ENCODE data around the gene PDIA6. TPM values are rescaled to one million over a fixed set of nuclear protein-coding genes. Genes with fewer than 3 reads are reported as not detected.

PDIA6 gene
- total and polyA plus RNA-seq, 2 of the 4 experiments (the other 2 are of a cell fraction): 204 to 349 TPM

- Histone ChIP-seq H4K91ac (ENCODE audit: insufficient read depth, low read depth, low read length) (no peak overlapping the region), H3K4me1 (ENCODE audit: control insufficient read depth, insufficient read depth, low read length) (peaks cover 2% of the 10 kb centered on the region; the same call in 1 of the 2 replicates), H3K4me2 (ENCODE audit: low read depth, low read length) (no peak overlapping the region), H2BK5ac (ENCODE audit: low read depth, low read length, poor library complexity, severe bottlenecking) (no peak overlapping the region), H3K9me1 (ENCODE audit: insufficient read depth, low read length) (peaks cover 7% of the 10 kb centered on the region), H3K27ac (ENCODE audit: insufficient read depth, low read length) (no peak overlapping the region), H2AFZ (replicated peaks; ENCODE audit: low read length, poor library complexity) (no peak overlapping the region), H3K18ac (ENCODE audit: low read depth, low read length) (no peak overlapping the region), H2BK15ac (ENCODE audit: low read depth, low read length) (no peak overlapping the region), H2AK5ac (ENCODE audit: low read depth, low read length) (no peak overlapping the region), H2AK9ac (replicated peaks; ENCODE audit: low read depth, low read length, poor library complexity) (no peak overlapping the region), H3K79me1 (ENCODE audit: low read depth in 1 of 2, low read length in 2 of 2) (peaks cover 16 to 31% of the 10 kb centered on the region in 2 experiments), H4K20me1 (ENCODE audit: insufficient read depth, low read length) (peaks cover 5% of the 10 kb centered on the region), H3K23ac (ENCODE audit: low read depth, low read length) (no peak overlapping the region), H3K56ac (ENCODE audit: extremely low read depth, insufficient read depth, low read length) (no peak overlapping the region), H3K9me3 (ENCODE audit: control insufficient read depth, insufficient read depth, low read length) (no peaks in the 10 kb centered on the region), H3K14ac (replicated peaks; ENCODE audit: low read depth, low read length) (no peak overlapping the region), H4K8ac (ENCODE audit: low read depth in 2 of 2, low read length in 2 of 2) (no peak overlapping the region), H2BK20ac (ENCODE audit: low read depth, low read length) (no peak overlapping the region), H3K4ac (ENCODE audit: low read depth, low read length) (no peak overlapping the region), H3K27me3 (ENCODE audit: control insufficient read depth, insufficient read depth, low read length) (no peaks in the 10 kb centered on the region), H3K9ac (ENCODE audit: low read depth, low read length) (no peak overlapping the region), H2BK120ac (ENCODE audit: low read depth, low read length) (no peak overlapping the region), H3K4me3 (ENCODE audit: insufficient read depth, low read depth, low read length) (no peak overlapping the region), H4K5ac (ENCODE audit: low read depth, low read length) (no peak overlapping the region), H3K36me3 (ENCODE audit: control insufficient read depth, insufficient read depth, low read length) (peaks cover 56% of the 10 kb centered on the region)
- intact Hi-C loops (cut with micrococcal nuclease) (no loop called here), in situ Hi-C loops (cut with MboI; ENCODE audit: low sequenced_read_pairs) (no loop called here), dilution Hi-C loops (cut with HindIII; ENCODE audit: low sequenced_read_pairs, unreplicated experiment) (no loop called here)
- ChIA-PET CTCF (interaction anchor here (0.6 kb wide), 1 partner anchor 418 kb away, joined by 3 read pairs; no protein-coding TSS in a partner anchor), POLR2A (ENCODE audit: unreplicated experiment) (no interaction called here)
- no CpG with 5 or more reads among the region's 8 CpGs for WGBS, 2 experiments (ENCODE audit: extremely low coverage in 2 of 2, insufficient read length in 1 of 2)
- no peak for TF ChIP-seq MAZ (IDR thresholded peaks at IDR 0.05; ENCODE audit: borderline replicate concordance, low read depth, low read length)
- no peak for TF ChIP-seq MXI1 (IDR thresholded peaks at IDR 0.05; ENCODE audit: borderline replicate concordance, low read depth, low read length)
- no peak for TF ChIP-seq FOS (IDR thresholded peaks at IDR 0.05; ENCODE audit: low read depth, low read length)
- no peak for TF ChIP-seq CEBPB (IDR thresholded peaks at IDR 0.05; ENCODE audit: low read depth, low read length)
- no peak for TF ChIP-seq CHD1 (IDR thresholded peaks at IDR 0.05; ENCODE audit: low read depth, low read length)
- TF ChIP-seq, protein P1, sequence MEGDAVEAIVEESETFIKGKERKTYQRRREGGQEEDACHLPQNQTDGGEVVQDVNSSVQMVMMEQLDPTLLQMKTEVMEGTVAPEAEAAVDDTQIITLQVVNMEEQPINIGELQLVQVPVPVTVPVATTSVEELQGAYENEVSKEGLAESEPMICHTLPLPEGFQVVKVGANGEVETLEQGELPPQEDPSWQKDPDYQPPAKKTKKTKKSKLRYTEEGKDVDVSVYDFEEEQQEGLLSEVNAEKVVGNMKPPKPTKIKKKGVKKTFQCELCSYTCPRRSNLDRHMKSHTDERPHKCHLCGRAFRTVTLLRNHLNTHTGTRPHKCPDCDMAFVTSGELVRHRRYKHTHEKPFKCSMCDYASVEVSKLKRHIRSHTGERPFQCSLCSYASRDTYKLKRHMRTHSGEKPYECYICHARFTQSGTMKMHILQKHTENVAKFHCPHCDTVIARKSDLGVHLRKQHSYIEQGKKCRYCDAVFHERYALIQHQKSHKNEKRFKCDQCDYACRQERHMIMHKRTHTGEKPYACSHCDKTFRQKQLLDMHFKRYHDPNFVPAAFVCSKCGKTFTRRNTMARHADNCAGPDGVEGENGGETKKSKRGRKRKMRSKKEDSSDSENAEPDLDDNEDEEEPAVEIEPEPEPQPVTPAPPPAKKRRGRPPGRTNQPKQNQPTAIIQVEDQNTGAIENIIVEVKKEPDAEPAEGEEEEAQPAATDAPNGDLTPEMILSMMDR (conservative IDR thresholded peaks at IDR 0.05; ENCODE audit: low read depth, low read length): no peak
- no peak for TF ChIP-seq BHLHE40 (IDR thresholded peaks at IDR 0.05; ENCODE audit: low read depth, low read length)
- TF ChIP-seq, protein P2, sequence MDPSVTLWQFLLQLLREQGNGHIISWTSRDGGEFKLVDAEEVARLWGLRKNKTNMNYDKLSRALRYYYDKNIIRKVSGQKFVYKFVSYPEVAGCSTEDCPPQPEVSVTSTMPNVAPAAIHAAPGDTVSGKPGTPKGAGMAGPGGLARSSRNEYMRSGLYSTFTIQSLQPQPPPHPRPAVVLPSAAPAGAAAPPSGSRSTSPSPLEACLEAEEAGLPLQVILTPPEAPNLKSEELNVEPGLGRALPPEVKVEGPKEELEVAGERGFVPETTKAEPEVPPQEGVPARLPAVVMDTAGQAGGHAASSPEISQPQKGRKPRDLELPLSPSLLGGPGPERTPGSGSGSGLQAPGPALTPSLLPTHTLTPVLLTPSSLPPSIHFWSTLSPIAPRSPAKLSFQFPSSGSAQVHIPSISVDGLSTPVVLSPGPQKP (IDR thresholded peaks at IDR 0.05; ENCODE audit: borderline replicate concordance, low read depth, low read length): no peak
- TF ChIP-seq RAD21 (IDR thresholded peaks at IDR 0.05; ENCODE audit: low read length): no peak
- TF ChIP-seq RFX5 (IDR thresholded peaks at IDR 0.05; ENCODE audit: low read depth, low read length): no peak
- no peak for TF ChIP-seq SMC3 (IDR thresholded peaks at IDR 0.05; ENCODE audit: low read depth, low read length)
- TF ChIP-seq POLR2A (IDR thresholded peaks at IDR 0.05; ENCODE audit: low read depth, low read length): no peak
- no peak for TF ChIP-seq NFE2L2 (IDR thresholded peaks at IDR 0.05; ENCODE audit: low read depth, low read length)
- TF ChIP-seq, protein P3, sequence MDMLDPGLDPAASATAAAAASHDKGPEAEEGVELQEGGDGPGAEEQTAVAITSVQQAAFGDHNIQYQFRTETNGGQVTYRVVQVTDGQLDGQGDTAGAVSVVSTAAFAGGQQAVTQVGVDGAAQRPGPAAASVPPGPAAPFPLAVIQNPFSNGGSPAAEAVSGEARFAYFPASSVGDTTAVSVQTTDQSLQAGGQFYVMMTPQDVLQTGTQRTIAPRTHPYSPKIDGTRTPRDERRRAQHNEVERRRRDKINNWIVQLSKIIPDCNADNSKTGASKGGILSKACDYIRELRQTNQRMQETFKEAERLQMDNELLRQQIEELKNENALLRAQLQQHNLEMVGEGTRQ (IDR thresholded peaks at IDR 0.05; ENCODE audit: low read depth, low read length): no peak
- TF ChIP-seq MAFK (IDR thresholded peaks at IDR 0.05; ENCODE audit: low read depth, low read length): no peak
- no peak for TF ChIP-seq RCOR1 (IDR thresholded peaks at IDR 0.05; ENCODE audit: insufficient replicate concordance, low read length)
- DNase-seq (no peak), ATAC-seq (ENCODE audit: low read depth) (no peak)
- BruUV-seq (replicated peaks): no TSS peak
These were observed 23.7 kb downstream of the PDIA6 start for GRCh38 chr2:10788855-10789254.
